DOHH2 (cell line): ENCODE results near the gene HINT3.

Experiments used
- EZH2phosphoT487 ChIP-seq: fragments of 200-600 bp; sonication (generic); IDR thresholded peaks from 2 replicates; pipeline ENCODE4 v1.6.1; 2017; ENCODE audit warnings: borderline replicate concordance, mild to moderate bottlenecking, antibody characterized with exemption, low read length, moderate library complexity, mixed read lengths
- TF ChIP-seq, protein P1 (sequence below): fragments of 200-600 bp; sonication (generic); IDR thresholded peaks from one replicate; pipeline ENCODE4 v1.5.1; 2014; ENCODE audit warnings: antibody characterized with exemption, mild to moderate bottlenecking, low read depth, low read length; ENCODE audit not compliant: poor library complexity, severe bottlenecking

DNA sequence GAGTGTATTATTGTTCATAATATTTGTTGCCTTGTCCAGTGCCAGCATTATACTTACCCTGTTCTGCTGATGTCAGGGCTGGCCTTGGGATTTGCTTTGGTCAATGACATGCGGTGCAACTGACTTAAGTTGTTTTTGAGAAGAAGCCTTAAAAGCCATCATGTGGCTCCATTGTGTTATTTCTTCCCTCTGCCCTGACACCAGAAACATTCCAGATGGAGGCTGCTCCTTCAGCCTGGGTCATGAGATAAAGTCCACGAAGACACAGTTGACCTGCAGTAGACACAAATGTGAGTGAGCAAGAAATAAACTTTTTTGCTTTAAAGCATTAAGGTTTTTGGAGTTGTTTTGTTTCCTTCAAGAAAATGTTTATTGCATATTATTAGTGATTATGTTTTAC, 7.5 kb upstream of the HINT3 start:
- TF ChIP-seq, protein P1, sequence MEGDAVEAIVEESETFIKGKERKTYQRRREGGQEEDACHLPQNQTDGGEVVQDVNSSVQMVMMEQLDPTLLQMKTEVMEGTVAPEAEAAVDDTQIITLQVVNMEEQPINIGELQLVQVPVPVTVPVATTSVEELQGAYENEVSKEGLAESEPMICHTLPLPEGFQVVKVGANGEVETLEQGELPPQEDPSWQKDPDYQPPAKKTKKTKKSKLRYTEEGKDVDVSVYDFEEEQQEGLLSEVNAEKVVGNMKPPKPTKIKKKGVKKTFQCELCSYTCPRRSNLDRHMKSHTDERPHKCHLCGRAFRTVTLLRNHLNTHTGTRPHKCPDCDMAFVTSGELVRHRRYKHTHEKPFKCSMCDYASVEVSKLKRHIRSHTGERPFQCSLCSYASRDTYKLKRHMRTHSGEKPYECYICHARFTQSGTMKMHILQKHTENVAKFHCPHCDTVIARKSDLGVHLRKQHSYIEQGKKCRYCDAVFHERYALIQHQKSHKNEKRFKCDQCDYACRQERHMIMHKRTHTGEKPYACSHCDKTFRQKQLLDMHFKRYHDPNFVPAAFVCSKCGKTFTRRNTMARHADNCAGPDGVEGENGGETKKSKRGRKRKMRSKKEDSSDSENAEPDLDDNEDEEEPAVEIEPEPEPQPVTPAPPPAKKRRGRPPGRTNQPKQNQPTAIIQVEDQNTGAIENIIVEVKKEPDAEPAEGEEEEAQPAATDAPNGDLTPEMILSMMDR, result no peak
- TF ChIP-seq EZH2phosphoT487, result no peak
